Measurements from ENCODE around the gene TSPAN9.

The TSPAN9 gene

DNA sequence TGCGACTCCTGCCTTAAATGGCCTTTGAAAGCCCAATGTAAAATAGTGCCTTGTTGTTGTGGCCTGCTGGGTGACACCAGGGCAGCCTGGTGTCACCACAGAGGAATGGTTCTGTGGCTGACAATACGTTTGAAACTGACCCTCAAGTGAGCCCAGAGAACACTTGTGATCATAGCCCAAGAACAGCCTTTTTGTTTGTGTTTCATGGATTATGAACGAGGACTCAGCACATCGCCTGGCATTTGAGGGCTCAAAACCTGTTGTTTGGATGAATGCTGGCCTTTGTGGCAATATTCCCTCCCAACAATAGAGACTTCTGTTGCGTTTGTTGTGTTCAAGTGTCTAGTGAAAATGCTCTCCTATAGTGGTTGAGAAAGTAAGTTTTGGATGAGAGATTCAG is 48.5 kb downstream of the TSPAN9 start:
- TF ChIP-seq TAF1 (IDR thresholded peaks at IDR 0.05; ENCODE audit: borderline replicate concordance, insufficient read depth, low read length) = no peak
- TF ChIP-seq, protein P1, sequence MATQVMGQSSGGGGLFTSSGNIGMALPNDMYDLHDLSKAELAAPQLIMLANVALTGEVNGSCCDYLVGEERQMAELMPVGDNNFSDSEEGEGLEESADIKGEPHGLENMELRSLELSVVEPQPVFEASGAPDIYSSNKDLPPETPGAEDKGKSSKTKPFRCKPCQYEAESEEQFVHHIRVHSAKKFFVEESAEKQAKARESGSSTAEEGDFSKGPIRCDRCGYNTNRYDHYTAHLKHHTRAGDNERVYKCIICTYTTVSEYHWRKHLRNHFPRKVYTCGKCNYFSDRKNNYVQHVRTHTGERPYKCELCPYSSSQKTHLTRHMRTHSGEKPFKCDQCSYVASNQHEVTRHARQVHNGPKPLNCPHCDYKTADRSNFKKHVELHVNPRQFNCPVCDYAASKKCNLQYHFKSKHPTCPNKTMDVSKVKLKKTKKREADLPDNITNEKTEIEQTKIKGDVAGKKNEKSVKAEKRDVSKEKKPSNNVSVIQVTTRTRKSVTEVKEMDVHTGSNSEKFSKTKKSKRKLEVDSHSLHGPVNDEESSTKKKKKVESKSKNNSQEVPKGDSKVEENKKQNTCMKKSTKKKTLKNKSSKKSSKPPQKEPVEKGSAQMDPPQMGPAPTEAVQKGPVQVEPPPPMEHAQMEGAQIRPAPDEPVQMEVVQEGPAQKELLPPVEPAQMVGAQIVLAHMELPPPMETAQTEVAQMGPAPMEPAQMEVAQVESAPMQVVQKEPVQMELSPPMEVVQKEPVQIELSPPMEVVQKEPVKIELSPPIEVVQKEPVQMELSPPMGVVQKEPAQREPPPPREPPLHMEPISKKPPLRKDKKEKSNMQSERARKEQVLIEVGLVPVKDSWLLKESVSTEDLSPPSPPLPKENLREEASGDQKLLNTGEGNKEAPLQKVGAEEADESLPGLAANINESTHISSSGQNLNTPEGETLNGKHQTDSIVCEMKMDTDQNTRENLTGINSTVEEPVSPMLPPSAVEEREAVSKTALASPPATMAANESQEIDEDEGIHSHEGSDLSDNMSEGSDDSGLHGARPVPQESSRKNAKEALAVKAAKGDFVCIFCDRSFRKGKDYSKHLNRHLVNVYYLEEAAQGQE (IDR thresholded peaks at IDR 0.05; ENCODE audit: insufficient read depth in 1 of 2, low read depth in 2 of 2, low read length in 2 of 2) = no peak
- TF ChIP-seq SIN3A (IDR thresholded peaks at IDR 0.05; ENCODE audit: borderline replicate concordance, insufficient read depth, low read length) = no peak
- no peak for TF ChIP-seq POLR2AphosphoS5 (IDR thresholded peaks at IDR 0.05; ENCODE audit: low read depth, low read length)
- no peak for TF ChIP-seq FOXP2 (optimal IDR thresholded peaks at IDR 0.05; ENCODE audit: borderline replicate concordance, extremely low read depth, extremely low read length, insufficient read depth)

DNA sequence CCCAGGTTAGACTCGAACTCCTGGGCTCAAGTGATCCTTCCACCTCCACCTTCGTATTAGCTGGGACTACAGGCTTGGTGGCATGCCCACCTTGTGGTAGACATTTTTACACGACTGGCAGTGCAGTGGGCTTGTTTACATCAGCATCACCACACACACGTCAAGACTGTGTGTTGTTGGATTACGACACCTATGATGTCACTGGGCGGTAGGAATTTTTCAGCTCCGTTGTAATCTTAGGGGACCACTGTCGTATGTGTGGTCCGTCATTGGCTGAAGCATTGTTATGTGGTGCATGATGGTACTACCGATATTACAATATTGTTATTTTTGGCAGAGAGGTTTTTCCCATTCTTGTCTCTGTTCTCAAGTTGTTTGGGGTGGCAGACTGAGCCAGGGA is 50.7 kb downstream of the TSPAN9 start:
- TF ChIP-seq FOXP2 (optimal IDR thresholded peaks at IDR 0.05; ENCODE audit: borderline replicate concordance, extremely low read depth, extremely low read length, insufficient read depth) (no peak), TAF1 (IDR thresholded peaks at IDR 0.05; ENCODE audit: borderline replicate concordance, insufficient read depth, low read length) (no peak), POLR2AphosphoS5 (IDR thresholded peaks at IDR 0.05; ENCODE audit: low read depth, low read length) (no peak), SIN3A (IDR thresholded peaks at IDR 0.05; ENCODE audit: borderline replicate concordance, insufficient read depth, low read length) (no peak)
- TF ChIP-seq, protein P1 (IDR thresholded peaks at IDR 0.05; ENCODE audit: insufficient read depth in 1 of 2, low read depth in 2 of 2, low read length in 2 of 2) = no peak

DNA sequence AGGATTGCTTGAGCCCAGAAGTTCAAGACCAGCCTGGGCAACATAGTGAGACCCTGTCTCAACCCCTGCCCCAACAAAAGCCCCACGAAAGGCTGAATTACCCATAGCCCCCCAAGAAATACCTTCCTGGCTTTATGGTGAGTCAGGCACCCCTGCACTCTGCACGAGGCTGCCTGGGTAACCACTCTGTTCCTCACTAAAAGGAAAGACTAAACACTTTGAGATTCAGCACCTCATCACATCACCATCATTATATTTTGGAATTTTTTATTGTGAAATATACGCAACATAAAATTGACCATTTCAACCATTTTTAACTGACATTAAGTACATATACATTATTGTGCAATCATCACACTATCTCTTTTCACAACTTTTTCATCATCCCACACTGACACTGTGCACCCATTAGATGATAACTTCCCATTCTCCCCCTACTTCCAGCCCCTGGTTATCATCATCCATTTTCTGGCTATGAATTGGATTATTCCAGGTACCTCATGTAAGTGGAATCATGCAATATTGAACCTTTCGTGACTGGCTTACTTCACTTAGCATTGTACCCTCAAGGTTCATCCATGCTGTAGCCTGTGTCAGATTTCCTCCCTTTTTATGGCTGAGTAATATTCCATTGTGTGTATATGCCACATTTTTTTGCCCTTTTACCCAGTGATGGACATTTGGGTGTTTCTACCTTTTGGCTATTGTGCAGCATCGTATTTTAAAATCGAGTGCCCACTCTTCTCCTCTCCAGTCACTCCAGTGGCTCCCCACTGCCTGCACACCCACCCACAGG is 51.5 kb downstream of the TSPAN9 start:
- TF ChIP-seq FOXP2 (optimal IDR thresholded peaks at IDR 0.05; ENCODE audit: borderline replicate concordance, extremely low read depth, extremely low read length, insufficient read depth) (no peak), POLR2AphosphoS5 (IDR thresholded peaks at IDR 0.05; ENCODE audit: low read depth, low read length) (no peak), TAF1 (IDR thresholded peaks at IDR 0.05; ENCODE audit: borderline replicate concordance, insufficient read depth, low read length) (no peak), SIN3A (IDR thresholded peaks at IDR 0.05; ENCODE audit: borderline replicate concordance, insufficient read depth, low read length) (no peak)
- TF ChIP-seq, protein P1 (IDR thresholded peaks at IDR 0.05; ENCODE audit: insufficient read depth in 1 of 2, low read depth in 2 of 2, low read length in 2 of 2) = no peak

DNA sequence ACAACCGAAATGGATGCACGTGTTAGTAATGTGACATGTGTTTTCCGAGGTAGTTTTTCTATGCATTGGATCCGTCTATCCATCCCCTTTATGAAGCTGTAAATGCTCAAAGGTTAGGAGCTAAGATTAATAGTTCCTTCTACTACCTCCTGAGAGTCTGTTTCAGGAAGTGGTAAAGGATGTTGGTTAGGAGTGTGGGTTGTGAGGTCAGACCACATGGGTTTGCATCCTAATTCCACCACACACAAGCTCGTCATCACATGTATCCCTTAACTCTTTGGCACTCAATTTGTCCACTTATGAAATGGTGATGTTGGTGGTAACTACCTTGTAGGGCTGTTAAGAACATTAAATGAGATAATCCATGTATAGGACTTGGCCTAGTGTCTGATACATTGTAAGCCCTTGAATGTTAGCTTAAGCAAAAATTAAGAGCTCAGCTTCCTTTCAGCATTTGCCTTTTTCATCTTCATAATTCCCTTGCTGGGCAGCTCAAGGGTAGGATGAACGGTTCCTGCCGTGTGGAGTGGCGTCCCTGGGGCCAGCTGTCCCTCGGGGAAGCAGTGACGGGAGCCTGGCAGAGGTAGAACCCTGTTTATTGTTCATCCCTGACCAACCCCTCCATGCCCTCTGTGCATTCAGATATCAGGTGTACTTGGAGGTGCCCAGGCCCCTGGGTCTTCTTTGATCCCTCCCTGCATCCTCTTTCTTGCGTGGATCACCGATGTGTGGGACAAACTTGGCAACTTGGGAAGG is 52.3 kb downstream of the TSPAN9 start:
- TF ChIP-seq, protein P1 (IDR thresholded peaks at IDR 0.05; ENCODE audit: insufficient read depth in 1 of 2, low read depth in 2 of 2, low read length in 2 of 2) = no peak
- TF ChIP-seq FOXP2 (optimal IDR thresholded peaks at IDR 0.05; ENCODE audit: borderline replicate concordance, extremely low read depth, extremely low read length, insufficient read depth) (no peak), POLR2AphosphoS5 (IDR thresholded peaks at IDR 0.05; ENCODE audit: low read depth, low read length) (no peak)
